K562 (cell line): ENCODE results near the gene TPCN1.

ENCODE experiments used
- DMBX1 ChIP-seq: fragments of 250-450 bp; sonication (Bioruptor Pico); IDR thresholded peaks from 2 replicates; pipeline ENCODE4 v1.8.0; 2022; ENCODE audit warnings: inconsistent platforms, mild to moderate bottlenecking, moderate library complexity, borderline replicate concordance
- RFX1 ChIP-seq: fragments of 450-650 bp; IDR thresholded peaks from 2 replicates; pipeline ENCODE4 v1.6.1; 2016; ENCODE audit warnings: mild to moderate bottlenecking, moderate library complexity
- TBL1XR1 ChIP-seq, 2 experiments: IDR thresholded peaks; 2 replicates each; pipeline ENCODE4 v1.6.1; 2012; ENCODE audit warnings: improper control_type of control experiment in 2 of 2, low read length in 2 of 2, mild to moderate bottlenecking in 1 of 2
- ZNF274 ChIP-seq: IDR thresholded peaks from 2 replicates; pipeline ENCODE4 v1.6.1; 2011; ENCODE audit warnings: low read depth, mild to moderate bottlenecking, low read length, moderate library complexity, borderline replicate concordance
- TF ChIP-seq, protein P1 (sequence below): sonication (generic); formaldehyde crosslinking; IDR thresholded peaks from 2 replicates; pipeline ENCODE4 v1.8.1; 2023; ENCODE audit warnings: mild to moderate bottlenecking, missing genetic modification reagents
- TF ChIP-seq, protein P2 (sequence below): sonication (generic); formaldehyde crosslinking; IDR thresholded peaks from 2 replicates; pipeline ENCODE4 v1.8.0; 2022; ENCODE audit warnings: missing genetic modification reagents, mild to moderate bottlenecking, moderate library complexity, borderline replicate concordance

DNA sequence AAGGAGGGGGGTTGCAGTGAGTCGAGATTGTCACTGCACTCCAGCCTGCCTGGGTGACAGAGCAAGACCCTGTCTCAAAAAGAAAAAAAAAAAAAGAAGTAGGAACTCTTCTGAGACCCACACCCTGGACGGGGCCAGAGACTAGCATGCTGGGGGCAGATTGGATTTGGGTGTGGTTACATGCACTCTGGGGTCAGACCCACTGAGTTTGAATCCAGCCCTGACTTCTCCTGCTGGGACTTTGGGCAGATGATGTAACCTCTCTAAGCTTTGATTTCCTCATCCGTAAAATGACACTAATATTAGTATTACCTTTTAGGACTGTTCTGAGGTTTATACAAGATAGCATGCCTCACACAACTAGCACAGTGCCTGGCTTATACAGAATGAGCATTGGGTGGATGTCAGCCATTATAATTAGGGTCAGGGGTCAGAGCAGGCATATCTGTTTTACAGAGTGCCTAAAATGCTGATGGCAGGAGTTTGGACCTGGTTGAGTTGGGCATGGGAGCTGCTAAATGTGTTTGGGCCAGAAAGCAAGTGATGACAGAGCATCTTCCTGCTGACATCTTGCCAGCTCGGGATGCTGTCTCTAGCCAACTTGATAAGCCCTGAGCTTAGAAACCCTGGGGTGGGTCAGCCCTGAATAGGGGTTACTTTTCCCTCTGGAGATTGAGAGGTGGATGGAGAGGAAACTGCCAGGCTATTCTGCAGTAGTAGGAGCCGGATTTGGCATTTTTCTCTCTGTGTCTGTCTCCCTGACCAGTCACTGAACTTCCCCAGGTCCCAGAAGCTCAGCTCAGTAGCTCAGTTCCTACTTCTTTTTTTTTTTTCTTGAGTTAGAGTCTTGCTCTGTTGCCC, 15.5 kb downstream of the TPCN1 start:
- TF ChIP-seq, protein P1, sequence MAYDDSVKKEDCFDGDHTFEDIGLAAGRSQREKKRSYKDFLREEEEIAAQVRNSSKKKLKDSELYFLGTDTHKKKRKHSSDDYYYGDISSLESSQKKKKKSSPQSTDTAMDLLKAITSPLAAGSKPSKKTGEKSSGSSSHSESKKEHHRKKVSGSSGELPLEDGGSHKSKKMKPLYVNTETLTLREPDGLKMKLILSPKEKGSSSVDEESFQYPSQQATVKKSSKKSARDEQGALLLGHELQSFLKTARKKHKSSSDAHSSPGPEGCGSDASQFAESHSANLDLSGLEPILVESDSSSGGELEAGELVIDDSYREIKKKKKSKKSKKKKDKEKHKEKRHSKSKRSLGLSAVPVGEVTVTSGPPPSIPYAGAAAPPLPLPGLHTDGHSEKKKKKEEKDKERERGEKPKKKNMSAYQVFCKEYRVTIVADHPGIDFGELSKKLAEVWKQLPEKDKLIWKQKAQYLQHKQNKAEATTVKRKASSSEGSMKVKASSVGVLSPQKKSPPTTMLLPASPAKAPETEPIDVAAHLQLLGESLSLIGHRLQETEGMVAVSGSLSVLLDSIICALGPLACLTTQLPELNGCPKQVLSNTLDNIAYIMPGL = no peak
- TF ChIP-seq RFX1 (no peak), DMBX1 (CRISPR knock-in tag) (no peak), TBL1XR1 (IDR thresholded peaks at IDR 0.05; ENCODE audit: low read length in 2 of 2) (no peak), ZNF274 (no peak)
- TF ChIP-seq, protein P2, sequence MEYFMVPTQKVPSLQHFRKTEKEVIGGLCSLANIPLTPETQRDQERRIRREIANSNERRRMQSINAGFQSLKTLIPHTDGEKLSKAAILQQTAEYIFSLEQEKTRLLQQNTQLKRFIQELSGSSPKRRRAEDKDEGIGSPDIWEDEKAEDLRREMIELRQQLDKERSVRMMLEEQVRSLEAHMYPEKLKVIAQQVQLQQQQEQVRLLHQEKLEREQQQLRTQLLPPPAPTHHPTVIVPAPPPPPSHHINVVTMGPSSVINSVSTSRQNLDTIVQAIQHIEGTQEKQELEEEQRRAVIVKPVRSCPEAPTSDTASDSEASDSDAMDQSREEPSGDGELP (CRISPR knock-in tag) = no peak
